ENCODE data around the gene CDK5RAP3.

The CDK5RAP3 gene

DNA sequence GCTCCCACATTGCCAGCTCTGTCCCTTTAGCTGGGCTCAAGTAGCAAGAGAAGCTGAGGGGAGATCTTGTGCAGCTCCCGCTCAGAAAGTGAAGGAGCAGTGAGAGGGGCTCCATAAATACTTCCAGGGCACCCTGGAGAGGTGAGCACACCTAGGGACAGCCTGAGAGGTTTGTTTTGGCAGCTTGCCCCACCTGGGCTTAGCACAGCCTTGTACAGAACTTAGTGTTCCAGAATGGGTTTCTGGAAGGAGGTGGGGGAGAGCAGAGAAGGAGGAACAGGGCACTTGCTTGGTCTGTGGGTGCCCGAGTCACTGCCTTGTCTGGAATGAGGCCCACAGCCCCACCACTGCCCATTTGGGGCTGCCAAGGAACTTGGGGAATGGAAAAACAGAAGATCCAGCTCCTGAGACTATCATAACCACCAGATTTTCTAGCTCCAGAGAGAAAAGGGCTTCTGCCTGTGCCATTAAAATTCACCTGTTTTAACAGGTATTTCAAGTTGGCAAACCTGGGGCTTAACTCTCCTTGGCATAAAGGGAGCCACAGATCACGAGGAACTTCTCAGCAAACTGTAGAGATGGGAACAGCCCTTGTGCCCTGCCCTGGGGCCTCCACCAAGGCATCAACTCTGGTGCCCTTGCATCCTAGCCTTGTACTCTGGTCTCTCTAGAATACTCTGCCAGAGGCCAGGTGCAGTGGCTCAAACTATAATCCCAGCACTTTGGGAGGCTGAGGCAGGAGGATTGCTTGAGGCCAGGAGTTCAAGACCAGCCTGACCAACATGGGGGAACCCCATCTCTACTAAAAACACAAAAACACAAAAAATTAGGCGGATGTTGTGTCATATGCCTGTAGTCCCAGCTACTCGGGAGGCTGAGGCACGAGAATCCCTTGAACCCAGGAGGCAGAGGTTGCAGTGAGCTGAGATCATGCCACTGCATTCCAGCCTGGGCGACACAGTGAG is 15.1 kb upstream of the CDK5RAP3 start:
- TF ChIP-seq, protein P1, sequence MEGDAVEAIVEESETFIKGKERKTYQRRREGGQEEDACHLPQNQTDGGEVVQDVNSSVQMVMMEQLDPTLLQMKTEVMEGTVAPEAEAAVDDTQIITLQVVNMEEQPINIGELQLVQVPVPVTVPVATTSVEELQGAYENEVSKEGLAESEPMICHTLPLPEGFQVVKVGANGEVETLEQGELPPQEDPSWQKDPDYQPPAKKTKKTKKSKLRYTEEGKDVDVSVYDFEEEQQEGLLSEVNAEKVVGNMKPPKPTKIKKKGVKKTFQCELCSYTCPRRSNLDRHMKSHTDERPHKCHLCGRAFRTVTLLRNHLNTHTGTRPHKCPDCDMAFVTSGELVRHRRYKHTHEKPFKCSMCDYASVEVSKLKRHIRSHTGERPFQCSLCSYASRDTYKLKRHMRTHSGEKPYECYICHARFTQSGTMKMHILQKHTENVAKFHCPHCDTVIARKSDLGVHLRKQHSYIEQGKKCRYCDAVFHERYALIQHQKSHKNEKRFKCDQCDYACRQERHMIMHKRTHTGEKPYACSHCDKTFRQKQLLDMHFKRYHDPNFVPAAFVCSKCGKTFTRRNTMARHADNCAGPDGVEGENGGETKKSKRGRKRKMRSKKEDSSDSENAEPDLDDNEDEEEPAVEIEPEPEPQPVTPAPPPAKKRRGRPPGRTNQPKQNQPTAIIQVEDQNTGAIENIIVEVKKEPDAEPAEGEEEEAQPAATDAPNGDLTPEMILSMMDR (IDR thresholded peaks at IDR 0.05; ENCODE audit: insufficient read depth, low read depth, low read length, missing control alignments) = no peak
- no peak for DNase-seq (ENCODE audit: low read depth)
- no peak overlapping the region for H3K4me3 ChIP-seq (ENCODE audit: low read depth, low read length)

DNA sequence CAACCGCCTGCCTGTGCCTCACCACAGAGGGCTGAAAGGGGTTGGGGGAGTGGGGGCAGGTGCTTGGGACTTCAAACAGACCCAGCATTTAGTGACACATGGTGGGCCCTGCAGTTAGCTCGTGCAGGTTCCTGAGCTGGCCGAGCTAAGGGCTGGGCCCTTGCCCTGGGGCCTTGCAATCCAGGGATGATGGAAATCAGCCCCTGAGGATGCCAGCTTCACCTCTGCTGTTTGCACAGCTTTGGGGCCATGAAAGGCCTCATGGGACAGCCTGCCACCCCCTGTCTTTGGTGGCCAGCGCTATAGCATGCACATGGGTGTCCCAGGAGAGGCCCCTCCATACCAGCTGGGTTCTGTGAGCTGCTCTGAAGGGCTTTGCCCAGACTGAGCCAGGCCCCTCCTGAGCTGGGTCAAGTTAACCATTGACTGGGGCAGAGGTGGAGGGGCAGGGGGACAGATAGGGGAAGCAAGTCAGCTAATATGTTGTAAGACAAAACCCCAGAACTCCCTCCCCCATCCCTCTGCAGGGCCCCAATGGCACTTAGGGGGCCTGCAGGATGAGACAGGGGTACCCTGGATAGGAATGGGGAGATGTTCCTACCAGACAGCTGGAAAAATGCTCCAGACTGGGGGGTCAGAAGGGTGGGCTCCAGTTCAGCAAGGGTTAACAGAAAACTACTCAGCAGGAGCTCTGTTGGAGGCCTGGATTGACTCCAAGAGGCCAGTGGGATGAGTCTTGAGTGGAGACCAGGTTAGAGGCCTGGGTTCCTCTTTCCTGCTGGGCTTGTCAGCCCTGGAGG is 13.9 kb upstream of the CDK5RAP3 start:
- H3K4me3 ChIP-seq (ENCODE audit: low read depth, low read length) = no peak overlapping the region
- TF ChIP-seq, protein P1 (IDR thresholded peaks at IDR 0.05; ENCODE audit: insufficient read depth, low read depth, low read length, missing control alignments) = no peak
- no peak for DNase-seq (ENCODE audit: low read depth)

DNA sequence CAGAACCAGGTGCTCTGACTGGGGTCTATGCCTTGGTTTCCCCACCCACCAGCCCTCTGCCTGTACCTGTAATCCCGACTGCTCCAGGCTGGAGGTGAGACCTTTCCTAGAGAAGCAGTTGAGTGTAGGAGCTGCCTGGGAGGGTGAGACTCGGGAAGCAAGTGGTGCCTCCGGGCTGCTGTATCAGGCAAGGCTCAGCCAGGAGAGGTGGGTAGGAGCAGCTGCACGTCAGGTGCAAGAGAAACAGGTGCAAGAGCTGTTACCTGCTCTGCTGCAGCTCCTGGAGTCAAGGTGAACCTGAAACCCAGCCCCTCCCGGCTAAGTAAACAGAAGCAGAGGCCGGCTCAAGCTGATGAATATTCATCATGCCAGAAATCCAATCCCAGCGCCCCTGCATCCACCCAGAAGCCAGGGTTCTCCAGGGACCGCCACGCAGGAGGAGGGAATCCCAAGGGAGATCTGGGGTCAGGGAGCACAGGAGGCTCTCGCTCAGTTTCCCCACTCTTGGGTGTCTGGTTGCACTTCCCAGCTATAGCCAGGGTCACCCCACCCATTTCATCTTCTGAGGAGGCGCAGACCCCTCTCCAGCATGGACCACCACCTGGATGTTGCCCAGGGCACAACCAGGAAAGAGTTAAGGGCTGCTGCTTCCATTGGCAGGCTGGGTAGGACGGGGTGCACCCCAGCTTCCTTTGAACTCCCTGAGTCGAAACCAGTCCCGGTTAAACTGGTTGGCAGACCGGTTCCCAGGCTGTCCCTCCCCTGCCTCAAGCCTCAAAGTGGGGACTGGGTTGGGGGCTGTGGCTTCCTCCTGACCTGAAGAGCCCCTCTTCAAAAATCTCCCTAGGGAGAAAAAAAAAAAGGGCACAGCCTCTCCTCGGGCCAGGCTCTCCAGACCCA is 13.1 kb upstream of the CDK5RAP3 start, which contains the start of gene PRR15L:
Gene PRR15L, minus strand, starts transcription at position 293 of the 900 bp plus-strand sequence. CDS start 4,649 bp downstream, outside the sequence.
- DNase-seq (ENCODE audit: low read depth) = no peak
- TF ChIP-seq, protein P1 (IDR thresholded peaks at IDR 0.05; ENCODE audit: insufficient read depth, low read depth, low read length, missing control alignments) = no peak
- H3K4me3 ChIP-seq (ENCODE audit: low read depth, low read length) = no peak within 1 kb of the TSS

DNA sequence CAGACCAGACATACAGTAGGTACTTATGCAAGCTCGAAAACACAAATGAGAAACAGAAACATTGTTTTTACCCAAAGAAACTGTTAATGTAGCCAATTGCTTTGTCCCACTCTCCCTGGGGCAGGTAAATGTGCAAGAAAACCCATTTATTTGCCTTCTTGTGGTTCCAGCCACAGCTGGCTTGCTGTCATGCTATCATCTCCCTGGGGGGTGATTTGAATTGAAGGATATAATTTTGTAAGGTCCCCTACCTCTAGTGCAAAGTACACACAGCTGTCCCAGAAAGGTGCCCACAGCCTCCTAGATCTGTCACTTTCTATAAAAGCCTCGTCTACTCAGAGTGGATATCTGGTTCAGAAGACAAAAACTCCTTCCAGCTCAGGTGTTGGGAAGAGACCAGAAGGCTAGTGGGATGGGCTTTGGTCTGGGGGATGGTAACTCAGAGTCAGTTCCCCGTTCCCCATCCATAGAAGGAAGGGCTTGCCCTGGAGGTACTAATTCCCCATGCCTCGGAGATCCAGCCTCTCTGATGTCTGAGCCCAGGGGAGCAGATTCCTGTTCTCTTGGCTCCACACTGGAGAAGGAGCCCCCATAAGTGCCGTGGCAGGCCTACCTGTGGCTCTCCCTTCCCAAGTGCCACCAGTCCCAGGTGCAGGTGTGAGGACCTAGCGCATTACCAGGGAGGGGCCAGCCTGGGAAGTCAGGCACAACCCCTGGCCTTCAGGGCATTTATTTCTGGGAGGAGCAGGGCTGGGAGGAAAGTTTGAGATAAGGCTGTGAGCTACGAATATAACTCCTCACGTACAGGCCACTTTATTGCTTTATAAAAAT is 10.9 kb upstream of the CDK5RAP3 start:
- TF ChIP-seq, protein P1 (IDR thresholded peaks at IDR 0.05; ENCODE audit: insufficient read depth, low read depth, low read length, missing control alignments) = no peak
- no peak for DNase-seq (ENCODE audit: low read depth)
- no peak overlapping the region for H3K4me3 ChIP-seq (ENCODE audit: low read depth, low read length)

DNA sequence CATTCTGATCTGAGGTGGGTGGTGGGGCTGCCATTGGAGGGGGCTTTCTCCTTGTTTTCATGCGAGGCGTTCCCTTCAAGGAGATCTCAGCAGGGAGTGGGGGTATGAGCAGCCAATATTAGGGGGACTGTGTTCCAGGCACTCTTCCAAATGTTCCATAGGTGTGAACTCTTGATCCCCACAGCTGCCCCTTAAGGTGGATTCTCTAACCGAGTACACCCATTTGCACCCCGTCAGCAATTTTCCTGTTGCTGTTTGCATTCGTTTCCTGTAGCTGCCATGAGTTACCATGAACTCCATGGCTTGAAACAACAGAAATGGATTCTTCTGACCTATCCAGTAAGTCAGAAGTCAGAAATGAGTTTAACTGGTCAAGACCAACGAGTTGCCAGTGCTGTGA is 9.5 kb upstream of the CDK5RAP3 start:
- TF ChIP-seq, protein P1 (IDR thresholded peaks at IDR 0.05; ENCODE audit: insufficient read depth, low read depth, low read length, missing control alignments) = no peak

More for the DNA sequence above, 9.5 kb upstream of the CDK5RAP3 start:
- H3K4me3 ChIP-seq (ENCODE audit: low read depth, low read length) = no peak overlapping the region
- no peak for DNase-seq (ENCODE audit: low read depth)

Measured in GM12865 (cell line).